Activated CD8-positive, alpha-beta T cell treated with anti-CD3 and anti-CD28 coated beads, Interleukin-2, amount 10 ng/mL, durations not matched to agents 7 days and 5 days (primary cell): ENCODE data around the gene OR52J3. TPM values are rescaled to one million over a fixed set of nuclear protein-coding genes. Genes with fewer than 3 reads are reported as not detected.
"Not testable (repeated sequence)": the region's sequence is repeated elsewhere in the genome, so short reads cannot be mapped to it uniquely, and the experiment has no call there.

Source experiments
- ATAC-seq: fragments of 150-1000 bp; cut with Tn5 transposase; one replicate; pipeline ENCODE4 v1.10.0; 2021; ENCODE audit warnings: moderate library complexity
- CTCF ChIA-PET: fragments of 350-600 bp; sonication (Branson Sonifier 250); formaldehyde crosslinking; loops from one replicate; lab custom pipeline; 2021; ENCODE audit warnings: antibody characterized with exemption; lab: Charles Lee
- POLR2A ChIA-PET: fragments of 350-600 bp; sonication (Branson Sonifier 250); formaldehyde crosslinking; loops from one replicate; lab custom pipeline; 2021; ENCODE audit warnings: antibody characterized with exemption; lab: Charles Lee
- DNase-seq: peaks from one replicate; pipeline ENCODE4 v3.0.0-alpha.2; 2020
- H3K27ac Mint-ChIP-seq: one replicate; pipeline ENCODE4 v1.8.0; 2021; ENCODE audit warnings: mild to moderate bottlenecking, mixed read lengths
- H3K27me3 Mint-ChIP-seq: one replicate; pipeline ENCODE4 v1.8.0; 2021; ENCODE audit warnings: low read depth, mixed read lengths
- H3K36me3 Mint-ChIP-seq: one replicate; pipeline ENCODE4 v1.8.0; 2021; ENCODE audit warnings: low read depth, mixed read lengths
- H3K4me1 Mint-ChIP-seq: one replicate; pipeline ENCODE4 v1.8.0; 2021; ENCODE audit warnings: low read depth, mixed read lengths
- H3K4me3 Mint-ChIP-seq: one replicate; pipeline ENCODE4 v1.8.0; 2021; ENCODE audit warnings: mild to moderate bottlenecking, mixed read lengths
- H3K9me3 Mint-ChIP-seq: one replicate; pipeline ENCODE4 v1.8.0; 2022; ENCODE audit warnings: mixed read lengths; ENCODE audit not compliant: insufficient read depth
- total RNA-seq, 2 experiments: library from RNA; stranded (reverse); gene quantifications; one replicate each; pipeline ENCODE4 v1.2.3, GENCODE V29; 2021

OR52J3 gene
- total RNA-seq, 2 experiments from 2014 or later: not detected

DNA sequence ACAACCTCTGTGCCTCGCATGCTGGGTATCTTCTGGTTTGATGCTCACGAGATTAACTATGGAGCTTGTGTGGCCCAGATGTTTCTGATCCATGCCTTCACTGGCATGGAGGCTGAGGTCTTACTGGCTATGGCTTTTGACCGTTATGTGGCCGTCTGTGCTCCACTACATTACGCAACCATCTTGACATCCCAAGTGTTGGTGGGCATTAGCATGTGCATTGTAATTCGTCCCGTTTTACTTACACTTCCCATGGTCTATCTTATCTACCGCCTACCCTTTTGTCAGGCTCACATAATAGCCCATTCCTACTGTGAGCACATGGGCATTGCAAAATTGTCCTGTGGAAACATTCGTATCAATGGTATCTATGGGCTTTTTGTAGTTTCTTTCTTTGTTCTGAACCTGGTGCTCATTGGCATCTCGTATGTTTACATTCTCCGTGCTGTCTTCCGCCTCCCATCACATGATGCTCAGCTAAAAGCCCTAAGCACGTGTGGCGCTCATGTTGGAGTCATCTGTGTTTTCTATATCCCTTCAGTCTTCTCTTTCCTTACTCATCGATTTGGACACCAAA lies 516 bp downstream of the OR52J3 start:
- ATAC-seq: no peak
- POLR2A ChIA-PET: no interaction called here
- Mint-ChIP-seq H3K9me3 (no peaks in the 10 kb centered on the region), H3K27me3 (no peaks in the 10 kb centered on the region), H3K36me3 (no peaks in the 10 kb centered on the region), H3K4me1 (no peaks in the 10 kb centered on the region), H3K27ac (no peak overlapping the region), H3K4me3 (no peak overlapping the region)
- no peak for DNase-seq
- CTCF ChIA-PET: no interaction called here

DNA sequence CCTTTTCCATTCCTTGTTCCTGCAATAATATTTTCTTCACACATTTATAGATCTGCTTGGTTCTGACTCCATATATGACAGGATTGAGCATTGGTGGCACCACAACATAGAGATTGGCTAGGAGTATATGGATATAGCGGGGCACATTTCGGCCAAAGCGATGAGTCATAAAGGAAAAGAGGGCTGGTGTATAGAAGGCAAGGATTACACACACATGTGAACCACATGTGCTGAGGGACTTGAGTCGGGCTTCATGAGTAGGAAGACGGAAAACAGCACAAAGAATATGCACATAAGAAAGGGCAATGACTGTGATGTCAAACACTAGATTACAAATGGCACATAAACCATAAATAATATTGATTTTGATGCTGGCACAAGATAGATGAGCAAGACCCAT lies 12.4 kb downstream of the OR52J3 start:
- ATAC-seq, CTCF ChIA-PET, H3K9me3 Mint-ChIP-seq, H3K27me3 Mint-ChIP-seq, H3K4me1 Mint-ChIP-seq, H3K36me3 Mint-ChIP-seq, POLR2A ChIA-PET, H3K4me3 Mint-ChIP-seq, DNase-seq, H3K27ac Mint-ChIP-seq: not testable (repeated sequence)

DNA sequence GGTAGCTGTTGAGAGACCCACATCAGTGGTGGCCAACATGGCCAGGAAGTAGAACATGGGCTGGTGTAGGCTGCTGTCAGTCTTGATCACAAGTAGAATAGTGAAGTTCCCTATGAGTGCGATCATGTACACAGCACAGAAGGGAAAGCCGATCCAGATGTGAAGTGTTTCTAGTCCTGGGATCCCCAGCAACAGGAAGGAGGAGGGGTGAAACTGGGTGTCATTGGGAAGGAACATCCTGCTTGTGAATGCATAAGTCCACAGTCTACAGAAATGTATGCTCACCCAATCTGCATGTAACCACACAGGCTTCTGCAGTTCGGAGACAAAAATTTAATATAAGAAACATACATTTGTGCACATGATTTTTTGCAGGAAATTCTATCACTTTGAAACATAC lies 13.1 kb downstream of the OR52J3 start, which contains the start of gene OR52E2:
Gene OR52E2, minus strand, starts transcription at position 237 of the 400 bp plus-strand sequence. Its CDS starts 0 bp downstream, at position 237.
- CTCF ChIA-PET: no interaction called here
- Mint-ChIP-seq H3K27ac (no peak within 1 kb of the TSS), H3K4me1 (no peaks in the 10 kb centered on the region), H3K9me3 (no peaks in the 10 kb centered on the region), H3K4me3 (no peak within 1 kb of the TSS), H3K36me3 (no peaks in the 10 kb centered on the region), H3K27me3 (no peaks in the 10 kb centered on the region)
- POLR2A ChIA-PET: no interaction called here
- DNase-seq: no peak
- ATAC-seq: no peak

DNA sequence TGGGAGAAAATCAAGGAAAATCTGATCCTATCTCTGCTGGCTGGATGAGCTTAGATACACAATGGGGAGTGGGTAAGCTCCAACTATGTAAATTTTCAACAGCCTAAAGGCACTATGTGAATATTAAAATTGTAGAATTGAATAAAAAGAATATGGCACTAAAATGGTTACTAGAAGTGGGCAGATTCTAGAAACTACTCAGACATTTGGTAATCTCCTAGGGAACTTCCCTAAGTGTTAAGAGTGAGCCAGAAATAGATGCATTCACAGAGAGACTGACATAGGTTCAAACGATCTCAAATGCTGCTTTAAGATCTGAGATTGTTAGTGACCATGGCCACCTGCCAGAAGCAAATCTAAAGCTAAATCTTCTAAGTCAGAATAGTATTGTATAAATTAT lies 18.7 kb downstream of the OR52J3 start:
- ChIA-PET CTCF (no interaction called here), POLR2A (no interaction called here)
- H3K27me3 Mint-ChIP-seq: no peaks in the 10 kb centered on the region
- no peaks in the 10 kb centered on the region for H3K9me3 Mint-ChIP-seq
- H3K4me3 Mint-ChIP-seq: no peak overlapping the region
- H3K27ac Mint-ChIP-seq: no peak overlapping the region
- no peaks in the 10 kb centered on the region for H3K4me1 Mint-ChIP-seq
- no peaks in the 10 kb centered on the region for H3K36me3 Mint-ChIP-seq
- DNase-seq (no peak), ATAC-seq (no peak)

DNA sequence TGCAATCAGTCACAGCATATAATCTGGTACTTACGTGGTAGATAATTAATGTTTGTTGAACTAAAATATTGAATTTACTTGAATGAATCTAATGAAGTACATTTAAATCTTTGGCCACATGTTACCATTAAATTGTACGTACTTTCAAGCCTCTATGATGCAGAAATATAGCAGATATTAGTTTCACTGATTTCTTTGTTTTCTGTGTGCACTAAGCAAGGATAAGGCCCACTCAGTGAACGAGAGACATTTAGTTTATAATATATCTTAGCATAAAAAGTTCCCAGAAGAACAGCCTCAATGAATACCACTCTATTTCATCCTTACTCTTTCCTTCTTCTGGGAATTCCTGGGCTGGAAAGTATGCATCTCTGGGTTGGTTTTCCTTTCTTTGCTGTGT lies 22.9 kb downstream of the OR52J3 start, which contains the start of gene OR52E1:
Gene OR52E1, plus strand, starts transcription at position 301 of the 400 bp plus-strand sequence.
- no peaks in the 10 kb centered on the region for H3K36me3 Mint-ChIP-seq
- no peak for DNase-seq
- no peak for ATAC-seq
- ChIA-PET CTCF (no interaction called here), POLR2A (no interaction called here)
- no peak within 1 kb of the TSS for H3K4me3 Mint-ChIP-seq
- no peaks in the 10 kb centered on the region for H3K4me1 Mint-ChIP-seq
- H3K27me3 Mint-ChIP-seq: no peaks in the 10 kb centered on the region
- H3K27ac Mint-ChIP-seq: no peak within 1 kb of the TSS
- H3K9me3 Mint-ChIP-seq: no peaks in the 10 kb centered on the region

DNA sequence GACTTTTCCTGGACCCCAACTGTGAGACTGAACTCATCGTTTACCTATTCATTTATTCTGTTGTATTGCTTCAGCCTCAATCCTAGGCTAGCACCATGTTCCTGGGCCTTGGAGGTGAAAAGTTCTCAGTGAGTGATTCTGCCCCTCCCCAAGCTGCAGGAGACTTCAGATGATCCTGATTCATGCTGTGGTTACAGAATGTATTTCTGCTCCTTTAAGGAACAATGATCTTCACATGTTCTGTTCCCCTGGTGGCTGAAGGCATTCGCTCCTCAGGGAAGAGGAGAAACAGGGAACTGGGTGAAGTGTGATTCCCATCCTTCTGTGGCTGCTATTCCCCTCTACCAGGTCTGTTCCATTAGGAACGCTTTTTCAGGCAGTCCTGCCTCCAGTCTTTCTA lies 25.5 kb downstream of the OR52J3 start:
- H3K9me3 Mint-ChIP-seq: no peaks in the 10 kb centered on the region
- DNase-seq (no peak), ATAC-seq (no peak)
- ChIA-PET CTCF (no interaction called here), POLR2A (no interaction called here)
- no peaks in the 10 kb centered on the region for H3K27me3 Mint-ChIP-seq
- H3K4me3 Mint-ChIP-seq: no peak overlapping the region
- H3K4me1 Mint-ChIP-seq: no peaks in the 10 kb centered on the region
- H3K36me3 Mint-ChIP-seq: no peaks in the 10 kb centered on the region
- H3K27ac Mint-ChIP-seq: no peak overlapping the region

DNA sequence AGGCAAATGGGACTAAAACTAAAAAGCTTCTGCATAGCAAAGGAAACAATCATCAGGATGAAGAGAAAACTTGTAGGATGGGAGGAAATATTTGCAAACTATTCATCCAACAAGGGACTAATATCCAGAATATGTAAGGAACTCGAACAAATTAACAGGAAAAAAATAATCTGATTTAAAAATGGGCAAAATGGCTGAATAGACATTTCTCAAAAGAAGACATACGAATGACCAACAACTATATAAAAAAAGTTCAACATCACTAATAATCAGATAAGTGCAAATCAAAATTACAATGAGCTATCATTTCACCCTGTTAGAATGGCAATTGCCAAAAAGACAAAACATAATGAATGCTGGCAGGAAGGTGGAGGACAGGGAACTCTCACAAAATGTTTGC lies 35.1 kb downstream of the OR52J3 start:
- no peaks in the 10 kb centered on the region for H3K27me3 Mint-ChIP-seq
- no peak overlapping the region for H3K27ac Mint-ChIP-seq
- DNase-seq (no peak), ATAC-seq (no peak)
- ChIA-PET CTCF (no interaction called here), POLR2A (no interaction called here)
- H3K36me3 Mint-ChIP-seq: no peaks in the 10 kb centered on the region
- no peaks in the 10 kb centered on the region for H3K4me1 Mint-ChIP-seq
- no peak overlapping the region for H3K4me3 Mint-ChIP-seq
- H3K9me3 Mint-ChIP-seq: no peaks in the 10 kb centered on the region

DNA sequence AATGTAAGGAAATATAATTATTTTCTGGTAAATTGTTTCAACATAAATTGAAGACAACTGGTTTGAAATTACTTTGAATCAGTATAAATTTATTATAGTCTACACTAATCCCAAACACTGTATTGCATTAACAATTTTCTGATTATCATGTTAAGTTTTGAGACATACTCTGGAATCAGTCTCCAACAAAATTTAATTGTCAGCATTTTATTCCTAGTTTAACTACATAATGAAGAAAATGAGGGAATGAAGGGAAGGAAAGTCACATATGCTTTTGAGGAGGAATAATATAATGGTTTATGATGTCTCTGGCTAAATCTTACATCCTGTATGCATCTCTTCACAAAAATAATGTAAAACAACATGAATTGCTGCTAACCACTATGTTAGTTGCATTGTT lies 37.3 kb downstream of the OR52J3 start:
- H3K4me3 Mint-ChIP-seq: no peak overlapping the region
- H3K27me3 Mint-ChIP-seq: no peaks in the 10 kb centered on the region
- H3K36me3 Mint-ChIP-seq: no peaks in the 10 kb centered on the region
- no peaks in the 10 kb centered on the region for H3K9me3 Mint-ChIP-seq
- no peaks in the 10 kb centered on the region for H3K4me1 Mint-ChIP-seq
- ChIA-PET CTCF (no interaction called here), POLR2A (no interaction called here)
- ATAC-seq (no peak), DNase-seq (no peak)
- no peak overlapping the region for H3K27ac Mint-ChIP-seq

DNA sequence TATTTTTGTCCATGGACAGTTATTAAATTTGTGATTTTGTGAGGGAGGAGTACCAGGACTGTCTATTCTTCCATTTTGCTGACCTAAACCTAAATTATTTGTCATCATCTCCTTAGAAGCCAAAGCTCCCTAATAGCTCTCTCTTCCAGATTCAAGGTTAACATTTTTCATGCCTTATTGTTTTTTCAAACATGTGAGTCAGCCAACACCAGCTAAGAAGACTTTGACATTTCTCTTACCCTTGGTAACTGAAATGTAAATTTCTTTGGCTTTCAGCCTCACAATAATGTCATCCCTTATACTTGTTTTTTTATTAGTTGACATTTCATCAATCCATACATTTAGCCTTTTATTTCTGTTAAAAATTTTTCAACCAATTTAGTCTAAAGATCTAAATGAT lies 42.2 kb downstream of the OR52J3 start:
- DNase-seq: no peak
- ATAC-seq: no peak
- Mint-ChIP-seq H3K36me3 (no peaks in the 10 kb centered on the region), H3K4me3 (no peak overlapping the region), H3K9me3 (no peaks in the 10 kb centered on the region), H3K27ac (no peak overlapping the region), H3K4me1 (no peaks in the 10 kb centered on the region), H3K27me3 (no peaks in the 10 kb centered on the region)
- CTCF ChIA-PET: no interaction called here
- POLR2A ChIA-PET: no interaction called here

DNA sequence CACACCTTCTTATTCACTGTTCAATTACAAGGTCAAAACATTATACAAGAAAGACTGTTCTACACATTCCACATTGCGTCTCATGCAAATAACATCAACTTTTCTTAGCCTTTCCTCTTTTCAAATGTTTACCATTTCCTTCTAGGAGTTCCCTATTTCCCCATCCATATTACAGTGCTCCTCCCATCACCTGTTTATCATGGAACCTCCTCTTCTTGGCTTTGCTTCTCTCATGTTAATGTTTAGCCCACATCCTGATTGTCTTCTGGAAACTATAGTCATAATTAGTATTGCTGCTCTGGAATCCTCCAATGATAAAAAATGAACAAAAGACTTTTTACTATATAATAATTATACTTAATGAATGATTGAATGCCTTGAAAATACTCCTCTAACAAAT lies 44.3 kb downstream of the OR52J3 start:
- Mint-ChIP-seq H3K4me1 (no peaks in the 10 kb centered on the region), H3K9me3 (no peaks in the 10 kb centered on the region), H3K36me3 (no peaks in the 10 kb centered on the region), H3K27me3 (no peaks in the 10 kb centered on the region), H3K4me3 (no peak overlapping the region), H3K27ac (no peak overlapping the region)
- POLR2A ChIA-PET: no interaction called here
- CTCF ChIA-PET: no interaction called here
- DNase-seq: no peak
- ATAC-seq: no peak

DNA sequence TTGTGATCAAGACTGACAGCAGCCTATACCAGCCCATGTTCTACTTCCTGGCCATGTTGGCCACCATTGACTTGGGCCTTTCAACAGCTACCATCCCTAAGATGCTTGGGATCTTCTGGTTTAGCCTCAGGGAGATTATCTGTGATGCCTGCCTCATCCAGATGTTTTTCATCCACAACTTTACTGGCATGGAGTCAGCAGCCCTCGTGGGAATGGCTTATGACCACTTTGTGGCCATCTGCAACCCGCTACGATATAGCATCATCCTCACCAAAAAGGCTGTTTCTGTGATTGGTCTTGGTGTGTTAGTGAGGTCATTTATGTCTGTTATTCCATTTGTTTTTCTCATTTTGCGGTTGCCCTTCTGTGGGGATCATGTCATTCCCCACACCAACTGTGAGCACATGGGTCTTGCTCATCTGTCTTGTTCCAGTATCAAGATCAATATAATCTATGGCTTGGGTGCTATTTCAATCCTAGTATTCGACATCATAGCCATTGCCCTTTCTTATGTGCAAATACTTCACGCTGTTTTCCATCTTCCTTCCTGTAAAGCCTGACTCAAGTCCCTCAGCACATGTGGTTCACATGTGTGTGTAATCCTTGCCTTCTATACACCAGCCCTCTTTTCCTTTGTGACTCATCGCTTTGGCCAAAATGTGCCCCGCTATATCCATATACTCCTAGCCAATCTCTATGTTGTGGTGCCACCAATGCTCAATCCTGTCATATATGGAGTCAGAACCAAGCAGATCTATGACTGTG lies 46.7 kb downstream of the OR52J3 start:
- ATAC-seq (no peak), DNase-seq (no peak)
- no peak overlapping the region for H3K27ac Mint-ChIP-seq
- H3K4me3 Mint-ChIP-seq: no peak overlapping the region
- no peaks in the 10 kb centered on the region for H3K9me3 Mint-ChIP-seq
- no peaks in the 10 kb centered on the region for H3K36me3 Mint-ChIP-seq
- H3K4me1 Mint-ChIP-seq: no peaks in the 10 kb centered on the region
- no peaks in the 10 kb centered on the region for H3K27me3 Mint-ChIP-seq
- ChIA-PET POLR2A (no interaction called here), CTCF (no interaction called here)

DNA sequence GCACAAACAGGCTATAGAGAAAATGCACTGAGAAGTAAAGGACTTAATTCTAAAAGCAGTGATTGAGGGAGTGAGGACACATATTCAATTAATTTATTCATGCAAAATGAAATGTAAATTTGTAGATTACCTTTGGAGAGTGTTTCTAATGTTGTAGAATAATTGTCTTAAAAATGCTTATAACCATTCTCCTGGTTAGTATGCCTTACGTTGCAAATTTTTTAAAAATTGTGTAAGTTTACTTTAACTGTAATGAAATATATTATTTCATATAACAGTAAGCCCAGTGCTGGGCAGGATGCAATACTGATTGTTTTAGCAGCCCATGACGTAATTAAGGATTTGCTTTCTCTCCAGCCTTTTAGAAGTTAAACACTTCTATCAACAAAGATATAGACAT lies 49.7 kb downstream of the OR52J3 start:
- H3K36me3 Mint-ChIP-seq: no peaks in the 10 kb centered on the region
- DNase-seq: no peak
- H3K27ac Mint-ChIP-seq: no peak overlapping the region
- CTCF ChIA-PET: no interaction called here
- H3K27me3 Mint-ChIP-seq: no peaks in the 10 kb centered on the region
- H3K4me1 Mint-ChIP-seq: no peaks in the 10 kb centered on the region
- ATAC-seq: no peak
- no peak overlapping the region for H3K4me3 Mint-ChIP-seq
- POLR2A ChIA-PET: no interaction called here
- no peaks in the 10 kb centered on the region for H3K9me3 Mint-ChIP-seq
